ENCODE measurements around the gene RASSF5.

GRCh38 chr1:206634365-206635079 is 127.2 kb downstream of the RASSF5 start:
- TF ChIP-seq CTCF (IDR thresholded peaks at IDR 0.05) (peak; percentile 61 to 84 (median 78)), POLR2A (IDR thresholded peaks at IDR 0.05) (no peak)
